Osteocyte (in vitro differentiated cells): ENCODE data around the gene CLDN2. TPM values are rescaled to one million over a fixed set of nuclear protein-coding genes. Genes with fewer than 3 reads are reported as not detected.

Experiments used
- DNase-seq: peaks from one replicate; pipeline ENCODE4 v3.0.0; 2021; ENCODE audit warnings: mixed read lengths; ENCODE audit not compliant: unreplicated experiment; ENCODE audit errors: extremely low spot score
- H3K27ac Mint-ChIP-seq: one replicate; pipeline ENCODE4 v1.8.0; 2021; ENCODE audit warnings: mild to moderate bottlenecking, mixed read lengths; ENCODE audit not compliant: unreplicated experiment
- H3K27me3 Mint-ChIP-seq: one replicate; pipeline ENCODE4 v1.8.0; 2021; ENCODE audit warnings: mixed read lengths; ENCODE audit not compliant: unreplicated experiment
- H3K36me3 Mint-ChIP-seq: one replicate; pipeline ENCODE4 v1.8.0; 2021; ENCODE audit warnings: mixed read lengths; ENCODE audit not compliant: unreplicated experiment
- H3K4me1 Mint-ChIP-seq: one replicate; pipeline ENCODE4 v1.8.0; 2021; ENCODE audit warnings: mixed read lengths; ENCODE audit not compliant: unreplicated experiment
- H3K4me3 Mint-ChIP-seq: one replicate; pipeline ENCODE4 v1.8.0; 2021; ENCODE audit warnings: mild to moderate bottlenecking, moderate library complexity, mixed read lengths; ENCODE audit not compliant: unreplicated experiment
- H3K9me3 Mint-ChIP-seq: one replicate; pipeline ENCODE4 v1.8.0; 2021; ENCODE audit warnings: mixed read lengths; ENCODE audit not compliant: unreplicated experiment
- total RNA-seq: library from RNA; stranded (reverse); gene quantifications from 2 replicates; pipeline ENCODE4 v1.2.1, GENCODE V29; 2021
- TF ChIP-seq, protein P1 (sequence below): fragments of 200-600 bp; sonication (generic); IDR thresholded peaks from 2 replicates; pipeline ENCODE4 v1.5.0; 2021; ENCODE audit warnings: antibody characterized with exemption, mild to moderate bottlenecking, moderate library complexity

The CLDN2 gene
- total RNA-seq, 1 donor from 2014 or later = 0.11 TPM

DNA sequence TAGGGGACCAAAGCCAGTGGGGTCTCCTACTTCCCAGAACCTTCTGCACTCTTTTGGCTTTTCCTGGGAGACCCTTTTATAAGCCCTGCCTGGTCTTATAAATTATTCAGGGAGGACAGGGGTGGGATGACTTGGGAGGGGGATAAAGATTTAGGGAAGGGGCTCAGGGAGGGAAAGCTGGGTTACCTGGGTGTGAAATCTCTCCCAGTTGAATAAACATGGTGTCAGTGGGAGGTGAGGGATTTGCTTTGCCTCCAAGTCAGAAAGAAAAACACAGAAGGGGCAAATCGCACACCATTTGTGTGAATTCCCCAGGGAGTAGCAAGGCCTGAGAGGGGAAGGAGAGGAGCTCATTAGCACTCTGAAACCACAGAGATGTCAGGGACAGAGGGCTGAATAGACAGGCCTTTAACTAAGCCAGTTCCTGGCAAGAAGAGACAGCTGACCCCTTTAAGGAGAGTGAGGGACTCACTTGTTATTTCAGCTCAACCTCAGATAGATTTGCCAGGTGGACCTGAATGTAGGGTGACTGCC, 16.8 kb upstream of the CLDN2 start, which contains the start of gene RIPPLY1:
Gene RIPPLY1 (minus strand): TSS at position 51 of the 534 bp plus-strand sequence. CDS start 54 bp downstream, outside the sequence.
- no peaks in the 10 kb centered on the region for H3K36me3 Mint-ChIP-seq
- H3K4me1 Mint-ChIP-seq = peaks cover 24% of the 10 kb centered on the region
- H3K9me3 Mint-ChIP-seq = peaks cover 4% of the 10 kb centered on the region
- TF ChIP-seq, protein P1, sequence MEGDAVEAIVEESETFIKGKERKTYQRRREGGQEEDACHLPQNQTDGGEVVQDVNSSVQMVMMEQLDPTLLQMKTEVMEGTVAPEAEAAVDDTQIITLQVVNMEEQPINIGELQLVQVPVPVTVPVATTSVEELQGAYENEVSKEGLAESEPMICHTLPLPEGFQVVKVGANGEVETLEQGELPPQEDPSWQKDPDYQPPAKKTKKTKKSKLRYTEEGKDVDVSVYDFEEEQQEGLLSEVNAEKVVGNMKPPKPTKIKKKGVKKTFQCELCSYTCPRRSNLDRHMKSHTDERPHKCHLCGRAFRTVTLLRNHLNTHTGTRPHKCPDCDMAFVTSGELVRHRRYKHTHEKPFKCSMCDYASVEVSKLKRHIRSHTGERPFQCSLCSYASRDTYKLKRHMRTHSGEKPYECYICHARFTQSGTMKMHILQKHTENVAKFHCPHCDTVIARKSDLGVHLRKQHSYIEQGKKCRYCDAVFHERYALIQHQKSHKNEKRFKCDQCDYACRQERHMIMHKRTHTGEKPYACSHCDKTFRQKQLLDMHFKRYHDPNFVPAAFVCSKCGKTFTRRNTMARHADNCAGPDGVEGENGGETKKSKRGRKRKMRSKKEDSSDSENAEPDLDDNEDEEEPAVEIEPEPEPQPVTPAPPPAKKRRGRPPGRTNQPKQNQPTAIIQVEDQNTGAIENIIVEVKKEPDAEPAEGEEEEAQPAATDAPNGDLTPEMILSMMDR = no peak
- no peak within 1 kb of the TSS for H3K4me3 Mint-ChIP-seq
- H3K27ac Mint-ChIP-seq = no peak within 1 kb of the TSS
- no peak for DNase-seq
- H3K27me3 Mint-ChIP-seq = no peaks in the 10 kb centered on the region

DNA sequence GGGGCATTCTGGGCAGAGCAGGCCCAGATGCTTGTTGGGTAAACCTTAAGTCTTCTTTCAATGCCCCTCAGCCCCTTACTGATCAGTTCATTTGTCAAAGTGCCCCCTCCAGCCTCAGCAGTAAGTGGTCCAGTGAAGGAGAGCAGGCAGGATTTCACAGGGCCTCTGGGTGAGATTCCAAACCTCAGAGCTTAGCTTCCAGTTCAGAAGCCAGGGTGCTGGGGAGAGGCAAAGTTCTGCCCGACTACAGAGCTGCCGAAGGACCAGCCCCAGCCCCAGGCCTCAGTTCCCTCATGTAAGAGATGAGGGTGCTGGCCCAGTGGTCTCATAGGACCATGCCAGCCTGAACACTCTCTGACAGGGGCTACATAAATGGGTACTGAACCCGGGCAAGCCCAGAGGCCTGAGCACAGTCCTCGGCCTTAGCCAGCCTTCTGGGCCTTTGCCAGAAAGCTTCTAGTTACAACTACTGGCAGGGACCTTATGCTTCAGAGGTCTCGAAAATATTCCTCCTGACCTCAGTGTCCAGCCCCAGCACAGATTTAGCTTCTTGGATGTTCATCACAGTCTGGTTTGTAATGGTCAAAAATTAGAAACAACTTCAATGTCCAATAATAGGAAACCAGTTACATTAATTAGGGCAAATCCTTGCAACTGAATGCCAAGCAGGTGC, 16.2 kb upstream of the CLDN2 start:
- Mint-ChIP-seq H3K9me3 (peaks cover 4% of the 10 kb centered on the region), H3K36me3 (no peaks in the 10 kb centered on the region), H3K4me3 (no peak overlapping the region), H3K27ac (no peak overlapping the region), H3K4me1 (peaks cover 20% of the 10 kb centered on the region), H3K27me3 (no peaks in the 10 kb centered on the region)
- TF ChIP-seq, protein P1 = no peak
- DNase-seq = no peak

DNA sequence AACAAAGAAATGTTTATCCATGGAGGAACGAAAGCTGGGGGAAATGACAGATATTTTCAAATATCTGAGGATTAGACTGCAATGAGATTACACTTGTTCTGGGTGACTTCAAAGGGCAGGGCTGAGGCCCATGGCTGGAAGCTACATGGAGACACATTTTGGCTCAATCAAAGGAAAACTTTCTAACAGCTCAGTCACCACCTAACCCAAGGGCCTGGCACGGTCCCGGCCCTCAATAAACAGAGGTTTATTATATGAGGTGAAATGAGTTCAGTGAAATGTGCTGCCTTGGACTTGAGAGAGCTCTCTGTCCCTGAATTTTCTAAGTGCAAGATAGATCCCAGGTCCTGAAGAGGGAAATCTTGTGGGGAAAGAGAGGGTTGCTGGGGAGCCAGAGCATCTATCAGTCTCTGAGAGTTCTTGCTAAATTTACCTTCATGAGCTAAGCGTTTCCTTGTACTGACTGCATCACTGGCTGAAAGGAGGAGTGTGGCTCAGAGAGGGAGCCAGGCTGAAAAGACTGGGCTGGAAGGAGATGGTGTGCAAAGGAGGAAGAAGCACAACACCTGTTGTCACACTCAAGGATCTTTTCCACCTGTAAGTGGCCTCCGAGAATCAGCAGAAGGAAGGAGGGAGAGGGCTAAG, 15.0 kb upstream of the CLDN2 start:
- H3K36me3 Mint-ChIP-seq = no peaks in the 10 kb centered on the region
- no peak overlapping the region for H3K27ac Mint-ChIP-seq
- no peak overlapping the region for H3K4me3 Mint-ChIP-seq
- DNase-seq = no peak
- TF ChIP-seq, protein P1 = no peak
- peaks cover 17% of the 10 kb centered on the region for H3K4me1 Mint-ChIP-seq
- peaks cover 4% of the 10 kb centered on the region for H3K9me3 Mint-ChIP-seq
- H3K27me3 Mint-ChIP-seq = no peaks in the 10 kb centered on the region

DNA sequence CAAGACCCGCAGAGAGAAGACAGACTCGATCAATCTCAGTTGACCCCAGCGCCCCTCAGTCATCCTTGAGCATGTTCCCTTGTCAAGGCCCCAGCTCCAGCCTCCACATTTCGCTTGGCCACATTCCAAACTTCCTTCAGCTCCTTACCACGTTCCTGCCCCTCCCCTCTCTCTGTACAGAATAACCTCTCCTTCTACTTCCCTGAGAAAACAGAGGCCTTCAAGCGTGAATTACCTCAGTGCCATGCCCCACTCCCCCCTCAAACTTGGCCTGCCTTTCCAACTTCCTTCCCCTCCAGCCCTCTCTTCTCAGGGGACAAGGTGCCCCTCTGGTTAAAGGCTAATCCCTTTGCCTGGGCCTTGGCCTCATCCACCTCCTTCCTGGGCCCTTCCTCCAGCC, 13.8 kb upstream of the CLDN2 start:
- no peak for DNase-seq
- no peak overlapping the region for H3K27ac Mint-ChIP-seq
- peaks cover 4% of the 10 kb centered on the region for H3K9me3 Mint-ChIP-seq
- TF ChIP-seq, protein P1 = no peak
- H3K27me3 Mint-ChIP-seq = no peaks in the 10 kb centered on the region
- no peaks in the 10 kb centered on the region for H3K36me3 Mint-ChIP-seq
- H3K4me1 Mint-ChIP-seq = peaks cover 17% of the 10 kb centered on the region
- H3K4me3 Mint-ChIP-seq = no peak overlapping the region

DNA sequence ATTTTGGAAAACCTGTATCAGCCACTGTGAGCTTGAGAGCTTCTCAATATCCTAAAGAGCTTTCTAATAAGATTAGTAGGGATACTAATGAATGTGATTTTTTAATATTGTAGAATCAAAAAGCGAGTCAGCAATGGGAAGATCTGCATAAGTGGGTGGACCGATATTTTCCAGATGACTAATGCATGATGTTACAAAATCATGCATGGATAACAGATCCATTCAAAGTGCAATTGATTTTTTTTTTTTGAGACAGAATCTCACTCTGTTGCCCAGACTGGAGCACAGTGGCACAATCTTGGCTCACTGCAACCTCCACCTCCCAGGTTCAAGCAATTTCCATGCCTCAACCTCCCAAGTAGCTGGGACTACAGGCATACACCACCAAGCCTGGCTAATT, 7.3 kb upstream of the CLDN2 start:
- no peaks in the 10 kb centered on the region for H3K36me3 Mint-ChIP-seq
- peaks cover 6% of the 10 kb centered on the region for H3K9me3 Mint-ChIP-seq
- H3K27ac Mint-ChIP-seq = no peak overlapping the region
- no peak overlapping the region for H3K4me3 Mint-ChIP-seq
- no peak for DNase-seq
- TF ChIP-seq, protein P1 = no peak
- H3K4me1 Mint-ChIP-seq = peaks cover 15% of the 10 kb centered on the region
- H3K27me3 Mint-ChIP-seq = no peaks in the 10 kb centered on the region
